NCI-H524 treated with DMSO at 0.1 percent for 48 hours (cell line): Measurements from ENCODE around the gene WDR83.
"Not testable (repeated sequence)": the region's sequence is repeated elsewhere in the genome, so short reads cannot be mapped to it uniquely, and the experiment has no call there.

Source experiments
- DNase-seq: peaks from one replicate; lab custom pipeline; 2025; lab: John Stamatoyannopoulos, UW

Gene WDR83

GRCh38 chr19:12655546-12655945 lies 11.1 kb upstream of the WDR83 start:
- DNase-seq = no peak

GRCh38 chr19:12656899-12657571 lies 9.6 kb upstream of the WDR83 start:
- no peak for DNase-seq

- DNase-seq = no peak
These were observed 8.6 kb upstream of the WDR83 start for GRCh38 chr19:12657966-12658365.

GRCh38 chr19:12660980-12661379 lies 5.6 kb upstream of the WDR83 start:
- DNase-seq = no peak

- DNase-seq = no peak
These were observed 2.0 kb upstream of the WDR83 start for GRCh38 chr19:12664406-12665280.

- no peak for DNase-seq
These were observed 1.4 kb upstream of the WDR83 start for GRCh38 chr19:12665281-12665573.

- no peak for DNase-seq
These were observed 839 bp upstream of the WDR83 start for GRCh38 chr19:12665671-12666264.

GRCh38 chr19:12667731-12668302 lies 1.2 kb downstream of the WDR83 start:
- no peak for DNase-seq

GRCh38 chr19:12668346-12668745 lies 1.7 kb downstream of the WDR83 start:
- no peak for DNase-seq

- DNase-seq = no peak
These were observed 2.3 kb downstream of the WDR83 start for GRCh38 chr19:12668932-12669269.

GRCh38 chr19:12669270-12670158 lies 2.9 kb downstream of the WDR83 start:
- peak; percentile 29 for DNase-seq

- DNase-seq = no peak
These were observed 3.7 kb downstream of the WDR83 start for GRCh38 chr19:12670159-12670928.

GRCh38 chr19:12672744-12673143 lies 6.1 kb downstream of the WDR83 start:
- DNase-seq = no peak

- no peak for DNase-seq
These were observed 8.8 kb downstream of the WDR83 start for GRCh38 chr19:12675399-12675798.

- no peak for DNase-seq
These were observed 9.3 kb downstream of the WDR83 start for GRCh38 chr19:12675940-12676339.

- DNase-seq = no peak
These were observed 9.8 kb downstream of the WDR83 start for GRCh38 chr19:12676384-12676792.

GRCh38 chr19:12676928-12677327 lies 10.3 kb downstream of the WDR83 start:
- no peak for DNase-seq

GRCh38 chr19:12678039-12678438 lies 11.4 kb downstream of the WDR83 start:
- not testable (repeated sequence) for DNase-seq

GRCh38 chr19:12680034-12680433 lies 13.4 kb downstream of the WDR83 start:
- DNase-seq = no peak

GRCh38 chr19:12681074-12681987 lies 14.7 kb downstream of the WDR83 start, which contains the start of gene DHPS:
TSS of gene DHPS (minus strand) at chr19:12681880. CDS start at chr19:12681766, 114 bp downstream.
- peak; percentile 99 for DNase-seq
